Measurements from ENCODE around the gene ZNF595. TPM values are rescaled to one million over a fixed set of nuclear protein-coding genes. Genes with fewer than 3 reads are reported as not detected.
"Not testable (repeated sequence)": the region's sequence is repeated elsewhere in the genome, so short reads cannot be mapped to it uniquely, and the experiment has no call there.

Gene ZNF595
- total RNA-seq, result 2.6 to 6.5 TPM (median 2.9 TPM) in 3 replicates
- long read RNA-seq, result 0 reads

DNA sequence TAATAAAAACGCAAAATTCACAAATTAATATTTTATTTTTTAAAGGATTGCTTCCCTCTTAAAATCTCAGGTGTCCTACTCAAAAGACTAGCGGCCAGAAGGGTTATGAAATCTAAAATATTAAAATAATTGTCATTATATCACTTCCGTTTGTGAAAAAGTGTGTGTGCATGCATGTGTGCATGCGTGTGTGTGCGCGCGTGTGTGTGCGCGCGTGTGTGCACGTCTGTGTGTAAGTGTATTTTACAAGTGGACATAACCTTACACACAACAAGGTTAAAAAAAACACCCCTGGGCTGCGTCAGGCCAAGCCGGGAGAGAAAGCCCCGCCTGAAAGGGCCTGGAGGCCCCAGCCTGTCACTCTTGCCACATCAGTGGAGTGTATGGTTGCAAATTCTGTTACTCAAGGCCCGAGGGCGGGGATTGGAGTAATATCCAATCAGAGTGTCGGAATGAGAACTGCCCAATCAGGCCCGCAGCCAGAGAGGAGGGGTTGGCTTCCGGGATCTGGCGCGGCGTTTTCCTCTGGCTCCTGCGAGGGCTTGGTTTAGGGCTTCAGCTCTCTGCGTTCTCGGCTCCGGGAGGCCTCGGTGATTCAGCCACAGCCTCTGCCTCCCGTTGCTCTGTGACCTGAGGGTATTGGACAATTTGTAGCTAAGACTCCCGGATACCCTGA lies at the start of gene ZNF595:
Gene ZNF595 (plus strand): TSS at position 518 of the 676 bp plus-strand sequence. CDS start 168 bp downstream, outside the sequence.
- DNase-seq (ENCODE audit: low spot score), result peak; percentile 94
- H3K9me3 Mint-ChIP-seq (ENCODE audit: low read depth); H3K27ac Mint-ChIP-seq (ENCODE audit: unreplicated experiment); H3K4me1 Mint-ChIP-seq (ENCODE audit: low read depth); H3K36me3 Mint-ChIP-seq (ENCODE audit: low read depth); H3K4me3 Mint-ChIP-seq (ENCODE audit: unreplicated experiment); H3K27me3 Mint-ChIP-seq (ENCODE audit: low read depth): not testable (repeated sequence)

DNA sequence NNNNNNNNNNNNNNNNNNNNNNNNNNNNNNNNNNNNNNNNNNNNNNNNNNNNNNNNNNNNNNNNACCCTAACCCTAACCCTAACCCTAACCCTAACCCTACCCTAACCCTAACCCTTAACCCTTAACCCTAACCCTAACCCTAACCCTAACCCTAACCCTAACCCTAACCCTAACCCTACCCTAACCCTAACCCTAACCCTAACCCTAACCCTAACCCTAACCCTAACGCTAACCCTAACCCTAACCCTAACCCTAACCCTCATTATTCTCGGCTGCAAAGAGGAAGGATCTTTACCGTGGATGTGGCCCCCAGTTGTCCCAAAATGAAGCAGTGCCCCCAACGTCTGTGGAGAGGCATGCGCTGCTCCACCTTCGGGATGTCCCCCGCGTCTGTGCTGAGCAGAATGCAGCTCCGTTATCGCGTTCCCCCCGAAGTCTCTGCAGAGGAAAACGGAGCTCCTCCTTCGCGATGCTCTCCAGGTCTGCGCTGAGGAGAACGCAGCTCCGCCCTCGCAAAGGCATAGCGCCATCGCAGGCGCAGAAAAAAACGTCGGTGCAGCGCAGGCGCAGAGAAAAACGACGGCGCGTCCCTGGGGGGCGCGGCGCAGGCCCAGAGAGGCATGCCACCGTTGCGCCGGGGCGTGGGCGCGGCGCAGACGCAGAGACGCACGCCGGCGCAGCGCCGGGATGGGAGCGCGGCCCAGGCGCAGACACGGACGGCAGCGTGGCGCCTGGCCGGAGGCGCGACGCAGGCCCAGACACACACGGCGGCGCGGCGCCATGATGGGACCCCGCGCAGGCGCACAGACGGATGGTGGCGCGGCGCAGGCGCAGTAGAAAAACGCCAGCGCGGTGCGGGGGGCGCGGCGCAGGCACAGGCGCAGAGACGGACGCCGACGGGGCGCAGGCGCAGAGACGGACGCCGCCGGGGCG lies 42.9 kb upstream of the ZNF595 start:
- DNase-seq (ENCODE audit: low spot score), result peak; percentile 41
- H3K27ac Mint-ChIP-seq (ENCODE audit: unreplicated experiment); H3K4me3 Mint-ChIP-seq (ENCODE audit: unreplicated experiment); H3K4me1 Mint-ChIP-seq (ENCODE audit: low read depth); H3K36me3 Mint-ChIP-seq (ENCODE audit: low read depth); H3K27me3 Mint-ChIP-seq (ENCODE audit: low read depth); H3K9me3 Mint-ChIP-seq (ENCODE audit: low read depth): not testable (repeated sequence)

DNA sequence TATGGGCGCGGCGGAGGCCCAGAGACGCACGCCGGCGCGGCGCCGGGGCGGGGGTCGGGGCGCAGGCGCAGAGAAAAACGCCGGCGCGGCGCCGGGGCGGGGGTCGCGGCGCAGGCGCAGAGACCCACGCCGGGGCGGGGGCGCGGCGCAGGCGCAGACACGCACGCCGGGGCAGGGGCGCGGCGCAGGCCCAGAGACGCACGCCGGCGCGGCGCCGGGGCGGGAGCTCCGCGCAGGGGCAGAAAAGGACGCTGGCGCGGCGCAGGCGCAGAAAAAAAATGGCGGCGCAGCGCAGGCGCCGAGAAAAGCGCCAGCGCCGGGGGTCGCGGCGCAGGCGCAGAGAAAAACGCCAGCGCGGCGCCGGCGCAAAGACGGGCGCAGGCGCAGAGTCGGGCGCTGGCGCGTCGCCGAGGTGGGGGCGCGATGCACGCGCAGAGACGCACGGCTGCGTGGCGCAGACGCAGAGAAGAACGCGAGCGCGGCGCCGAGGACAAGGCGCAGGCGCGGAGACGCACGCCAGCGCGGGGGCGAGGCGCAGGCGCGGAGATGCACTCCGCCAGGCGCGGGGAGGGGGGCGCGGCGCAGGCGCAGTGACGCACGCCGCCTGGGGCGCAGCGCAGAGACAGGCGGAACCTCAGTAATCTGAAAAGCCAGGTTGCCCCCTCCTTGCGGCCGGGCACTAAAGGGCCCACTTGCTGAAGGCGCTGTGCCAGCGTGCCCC lies 41.9 kb upstream of the ZNF595 start:
- not testable (repeated sequence) for DNase-seq (ENCODE audit: low spot score); H3K4me3 Mint-ChIP-seq (ENCODE audit: unreplicated experiment); H3K9me3 Mint-ChIP-seq (ENCODE audit: low read depth); H3K27me3 Mint-ChIP-seq (ENCODE audit: low read depth); H3K4me1 Mint-ChIP-seq (ENCODE audit: low read depth); H3K36me3 Mint-ChIP-seq (ENCODE audit: low read depth); H3K27ac Mint-ChIP-seq (ENCODE audit: unreplicated experiment)

DNA sequence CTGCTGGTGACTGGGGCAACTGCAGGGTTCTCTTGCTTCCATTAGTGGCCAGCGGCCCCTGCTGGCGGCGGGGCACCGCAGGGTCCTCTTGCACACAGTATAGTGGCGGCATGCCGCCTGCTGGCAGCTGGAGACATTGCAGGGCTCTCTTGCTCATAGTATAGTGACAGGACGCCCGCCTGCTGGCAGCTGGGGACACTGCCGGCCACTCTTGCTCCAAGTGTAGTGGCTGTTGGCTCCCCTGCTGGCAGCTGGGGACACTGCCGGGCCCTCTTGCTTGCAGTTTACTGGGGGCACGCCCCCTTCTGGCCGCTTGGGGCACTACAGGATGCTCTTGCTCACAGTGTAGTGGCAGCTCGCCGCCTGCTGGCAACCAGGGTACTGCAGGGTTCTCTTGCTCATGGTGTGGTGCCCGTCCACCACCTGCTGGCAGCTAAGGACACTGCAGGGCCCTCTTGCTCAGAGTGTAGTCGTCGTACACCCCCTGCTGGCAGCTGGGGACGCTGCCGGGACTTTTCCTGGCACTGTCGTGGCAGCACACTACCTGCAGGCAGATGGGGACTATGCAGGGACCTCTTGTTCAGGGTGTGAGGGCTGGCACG lies 41.2 kb upstream of the ZNF595 start:
- not testable (repeated sequence) for H3K27me3 Mint-ChIP-seq (ENCODE audit: low read depth); H3K9me3 Mint-ChIP-seq (ENCODE audit: low read depth); H3K27ac Mint-ChIP-seq (ENCODE audit: unreplicated experiment); H3K36me3 Mint-ChIP-seq (ENCODE audit: low read depth); H3K4me1 Mint-ChIP-seq (ENCODE audit: low read depth); H3K4me3 Mint-ChIP-seq (ENCODE audit: unreplicated experiment)
- TF ChIP-seq, protein P1, sequence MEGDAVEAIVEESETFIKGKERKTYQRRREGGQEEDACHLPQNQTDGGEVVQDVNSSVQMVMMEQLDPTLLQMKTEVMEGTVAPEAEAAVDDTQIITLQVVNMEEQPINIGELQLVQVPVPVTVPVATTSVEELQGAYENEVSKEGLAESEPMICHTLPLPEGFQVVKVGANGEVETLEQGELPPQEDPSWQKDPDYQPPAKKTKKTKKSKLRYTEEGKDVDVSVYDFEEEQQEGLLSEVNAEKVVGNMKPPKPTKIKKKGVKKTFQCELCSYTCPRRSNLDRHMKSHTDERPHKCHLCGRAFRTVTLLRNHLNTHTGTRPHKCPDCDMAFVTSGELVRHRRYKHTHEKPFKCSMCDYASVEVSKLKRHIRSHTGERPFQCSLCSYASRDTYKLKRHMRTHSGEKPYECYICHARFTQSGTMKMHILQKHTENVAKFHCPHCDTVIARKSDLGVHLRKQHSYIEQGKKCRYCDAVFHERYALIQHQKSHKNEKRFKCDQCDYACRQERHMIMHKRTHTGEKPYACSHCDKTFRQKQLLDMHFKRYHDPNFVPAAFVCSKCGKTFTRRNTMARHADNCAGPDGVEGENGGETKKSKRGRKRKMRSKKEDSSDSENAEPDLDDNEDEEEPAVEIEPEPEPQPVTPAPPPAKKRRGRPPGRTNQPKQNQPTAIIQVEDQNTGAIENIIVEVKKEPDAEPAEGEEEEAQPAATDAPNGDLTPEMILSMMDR (IDR thresholded peaks at IDR 0.05), result peak; percentile 71
- peak; percentile 70 for DNase-seq (ENCODE audit: low spot score)

DNA sequence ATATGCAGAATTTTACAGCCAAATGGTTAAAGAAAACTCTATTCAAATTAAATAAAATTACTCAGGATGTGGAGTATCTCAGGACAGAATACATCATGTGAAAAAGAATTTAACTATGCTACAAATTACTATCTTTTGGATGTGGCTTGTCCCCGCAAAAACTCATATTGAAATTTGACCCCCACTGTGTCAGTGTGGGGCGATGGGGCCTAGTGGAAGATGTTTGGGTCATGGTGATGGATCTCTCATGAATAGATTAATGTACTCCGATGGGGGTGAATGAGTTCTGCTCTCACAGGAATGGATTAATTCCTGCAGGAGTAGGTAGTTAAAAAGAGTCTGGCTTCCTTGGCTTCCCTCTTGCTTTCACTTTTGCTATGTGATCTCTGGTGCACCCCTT lies 35.0 kb upstream of the ZNF595 start:
- not testable (repeated sequence) for H3K36me3 Mint-ChIP-seq (ENCODE audit: low read depth); H3K4me1 Mint-ChIP-seq (ENCODE audit: low read depth); H3K4me3 Mint-ChIP-seq (ENCODE audit: unreplicated experiment); H3K27ac Mint-ChIP-seq (ENCODE audit: unreplicated experiment); H3K9me3 Mint-ChIP-seq (ENCODE audit: low read depth); H3K27me3 Mint-ChIP-seq (ENCODE audit: low read depth)
- DNase-seq (ENCODE audit: low spot score), result peak; percentile 51

DNA sequence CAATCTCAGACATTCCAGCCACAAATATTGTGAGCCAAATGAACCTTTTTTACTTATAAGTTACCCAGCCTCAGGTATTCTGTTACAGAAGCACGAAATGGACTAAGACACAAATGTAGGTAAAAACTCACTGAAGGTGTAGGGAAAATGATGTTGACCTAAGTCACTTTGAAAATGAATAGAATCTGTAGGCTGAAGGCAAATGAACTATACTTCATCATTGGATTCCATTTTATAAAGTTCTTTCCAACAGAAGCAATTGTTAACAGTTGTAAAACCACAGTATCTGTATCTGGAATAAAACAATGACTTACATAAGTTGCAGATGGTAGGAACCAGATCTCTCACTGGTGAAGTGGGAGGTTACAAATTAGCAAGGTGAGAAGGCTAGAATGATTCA lies 34.5 kb upstream of the ZNF595 start:
- not testable (repeated sequence) for H3K9me3 Mint-ChIP-seq (ENCODE audit: low read depth); H3K27ac Mint-ChIP-seq (ENCODE audit: unreplicated experiment); DNase-seq (ENCODE audit: low spot score); H3K36me3 Mint-ChIP-seq (ENCODE audit: low read depth); H3K4me1 Mint-ChIP-seq (ENCODE audit: low read depth); H3K4me3 Mint-ChIP-seq (ENCODE audit: unreplicated experiment); H3K27me3 Mint-ChIP-seq (ENCODE audit: low read depth)

DNA sequence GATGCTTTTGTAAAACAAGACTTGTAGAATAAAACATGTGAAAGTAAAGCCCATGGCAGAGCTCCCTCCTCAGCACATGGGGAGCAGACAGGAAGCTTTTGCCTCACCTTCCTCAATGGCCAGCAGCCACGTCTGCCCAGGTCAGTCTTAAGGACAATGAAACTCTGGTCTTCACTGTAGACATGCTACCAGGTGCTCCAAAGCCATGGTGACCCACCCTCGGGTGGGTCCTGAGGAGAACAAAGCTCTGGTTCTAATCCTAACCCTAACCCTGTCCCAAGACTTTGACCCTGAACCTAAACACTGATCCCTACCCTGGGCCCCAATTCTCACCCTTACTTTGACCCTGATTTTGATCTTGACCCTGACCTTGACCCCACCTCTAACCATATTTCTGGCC lies 30.2 kb upstream of the ZNF595 start:
- H3K4me3 Mint-ChIP-seq (ENCODE audit: unreplicated experiment); H3K27me3 Mint-ChIP-seq (ENCODE audit: low read depth); H3K4me1 Mint-ChIP-seq (ENCODE audit: low read depth); H3K9me3 Mint-ChIP-seq (ENCODE audit: low read depth); DNase-seq (ENCODE audit: low spot score); H3K36me3 Mint-ChIP-seq (ENCODE audit: low read depth); H3K27ac Mint-ChIP-seq (ENCODE audit: unreplicated experiment): not testable (repeated sequence)

DNA sequence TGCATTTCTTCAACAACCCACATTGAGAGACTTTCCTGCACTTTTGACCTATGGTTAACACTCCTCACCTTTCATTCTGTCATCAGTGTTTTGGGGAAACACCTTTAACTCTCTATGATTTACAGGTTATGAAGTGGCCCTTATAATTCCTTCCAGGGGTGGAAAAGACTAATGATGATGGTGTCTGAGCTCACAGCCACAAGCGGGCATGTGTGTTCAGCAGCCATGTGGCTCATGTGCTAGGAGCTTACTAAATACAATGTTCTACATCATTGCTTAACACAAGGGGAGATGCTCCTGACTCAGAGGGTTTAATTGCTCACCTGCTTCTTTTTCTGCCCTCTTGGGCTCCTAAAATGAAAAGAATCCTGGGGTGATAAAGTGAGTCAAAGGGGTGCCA lies 28.8 kb upstream of the ZNF595 start:
- not testable (repeated sequence) for H3K4me1 Mint-ChIP-seq (ENCODE audit: low read depth); H3K27ac Mint-ChIP-seq (ENCODE audit: unreplicated experiment); H3K27me3 Mint-ChIP-seq (ENCODE audit: low read depth); H3K36me3 Mint-ChIP-seq (ENCODE audit: low read depth); DNase-seq (ENCODE audit: low spot score); H3K4me3 Mint-ChIP-seq (ENCODE audit: unreplicated experiment); H3K9me3 Mint-ChIP-seq (ENCODE audit: low read depth)

DNA sequence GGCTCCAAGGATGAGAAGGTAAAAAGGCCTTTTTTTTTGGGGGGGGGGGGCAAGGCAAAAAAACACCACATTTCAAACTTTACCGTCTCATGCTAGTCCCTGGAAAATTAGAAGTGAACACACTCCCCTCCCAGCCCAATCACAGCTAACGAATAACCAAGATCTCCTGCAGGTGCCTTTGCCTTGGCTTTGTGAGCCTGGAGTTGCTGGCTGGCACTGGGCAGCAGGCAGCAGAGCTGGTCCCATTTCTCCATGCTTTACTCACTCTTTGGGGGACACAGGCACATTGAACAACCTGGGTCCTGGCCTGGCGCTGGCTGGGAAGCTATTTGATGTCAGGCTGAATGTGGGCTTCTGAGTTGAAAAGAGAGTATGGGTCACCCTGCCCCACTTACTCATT lies 25.6 kb upstream of the ZNF595 start:
- not testable (repeated sequence) for H3K27me3 Mint-ChIP-seq (ENCODE audit: low read depth); H3K9me3 Mint-ChIP-seq (ENCODE audit: low read depth); H3K4me1 Mint-ChIP-seq (ENCODE audit: low read depth); H3K4me3 Mint-ChIP-seq (ENCODE audit: unreplicated experiment); DNase-seq (ENCODE audit: low spot score); H3K27ac Mint-ChIP-seq (ENCODE audit: unreplicated experiment); H3K36me3 Mint-ChIP-seq (ENCODE audit: low read depth)

Measured in chondrocyte (in vitro differentiated cells).